H1 (cell line): ENCODE results near the gene DERL3. TPM values are rescaled to one million over a fixed set of nuclear protein-coding genes. Genes with fewer than 3 reads are reported as not detected.

Experiments
- ASH2L ChIP-seq: fragments of 200-600, 300-600 bp; sonication (generic); IDR thresholded peaks from one replicate; pipeline ENCODE4 v1.7.1; 2017; ENCODE audit warnings: low read length
- SP4 ChIP-seq: IDR thresholded peaks from 2 replicates; pipeline ENCODE4 v1.6.1; 2012; ENCODE audit warnings: low read length, inconsistent platforms
- TAF7 ChIP-seq: optimal IDR thresholded peaks from 2 replicates; pipeline ENCODE3; 2011; ENCODE audit warnings: low read depth, mild to moderate bottlenecking, inconsistent platforms, low read length, moderate library complexity, borderline replicate concordance
- polyA plus RNA-seq, 7 experiments: library from polyadenylated mRNA; depleted of rRNA in 3 of 7; stranded (reverse) in 5 of 7; unstranded in 2 of 7; fragments of >200 nt in 5 of 7; fragments of 200-250 nt in 2 of 7; gene quantifications; 1 replicate in 5 of 7; 2 replicates in 1 of 7; 4 replicates in 1 of 7; pipeline versions ENCODE4 v1.2.1 to v1.2.3, GENCODE V29; 2011 to 2013; ENCODE audit warnings: missing spikeins in 2 of 7, mixed read lengths in 2 of 7
- total RNA-seq: library from RNA; stranded (reverse); fragmentation: NEBNext Ultra II Directional; extraction: Animal tissue kit (Norgen Biotek cat#: 25700); gene quantifications from 2 replicates; pipeline ENCODE4 v1.2.1, GENCODE V29; 2021
- TF ChIP-seq, protein P1 (sequence below): IDR thresholded peaks from 2 replicates; pipeline ENCODE4 v1.6.1; 2012; ENCODE audit warnings: low read length, inconsistent platforms

DERL3 gene
- total and polyA plus RNA-seq, 2 of the 8 experiments (the other 6 are each of a cell fraction or from before 2014, with no cell fraction given) = 8.7 to 19.5 TPM

DNA sequence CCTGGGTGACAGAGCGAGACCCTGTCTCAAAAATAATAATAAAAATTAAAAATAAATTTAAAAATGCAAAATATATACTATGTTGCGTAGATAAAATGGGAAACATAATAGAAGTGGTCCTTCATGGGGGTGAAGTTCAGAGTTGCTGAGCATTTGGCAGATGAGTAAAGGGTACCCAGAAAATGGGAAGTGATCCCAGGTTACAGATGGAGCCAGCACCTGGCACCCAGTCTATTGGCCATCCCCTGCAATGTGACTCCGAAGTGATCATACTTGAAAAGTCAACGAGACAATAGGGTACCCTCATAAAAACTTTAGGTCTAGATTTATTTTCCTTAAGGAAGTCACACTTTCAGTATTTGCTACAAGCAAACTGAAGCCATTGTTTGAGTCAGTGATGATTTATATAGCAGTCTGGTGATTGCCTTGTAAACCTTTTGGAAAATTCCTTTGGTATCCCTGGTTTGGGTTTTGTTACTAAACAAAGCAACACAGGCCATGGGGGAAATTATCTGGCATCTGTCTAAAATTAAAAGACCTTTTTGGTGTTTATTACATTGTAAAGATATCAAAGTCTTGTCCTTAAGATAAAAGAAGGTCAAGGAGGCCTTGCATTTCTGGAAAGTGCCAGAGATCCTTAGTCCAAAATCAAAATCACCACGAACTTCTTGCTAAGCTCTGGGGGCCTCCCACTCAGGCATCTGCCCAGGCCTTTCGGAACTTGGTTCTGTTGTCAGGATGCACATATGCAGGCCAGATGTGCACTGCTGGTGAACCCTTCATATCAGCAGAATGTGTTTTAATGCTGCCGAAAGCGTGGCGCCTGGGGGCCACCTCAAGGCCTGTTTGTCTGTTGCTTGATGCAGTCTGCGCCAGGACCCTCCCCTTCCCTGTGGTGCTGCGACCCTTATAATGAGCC, 47.7 kb downstream of the DERL3 start (continued):
- TF ChIP-seq ASH2L (no peak), SP4 (no peak), TAF7 (no peak)
- TF ChIP-seq, protein P1, sequence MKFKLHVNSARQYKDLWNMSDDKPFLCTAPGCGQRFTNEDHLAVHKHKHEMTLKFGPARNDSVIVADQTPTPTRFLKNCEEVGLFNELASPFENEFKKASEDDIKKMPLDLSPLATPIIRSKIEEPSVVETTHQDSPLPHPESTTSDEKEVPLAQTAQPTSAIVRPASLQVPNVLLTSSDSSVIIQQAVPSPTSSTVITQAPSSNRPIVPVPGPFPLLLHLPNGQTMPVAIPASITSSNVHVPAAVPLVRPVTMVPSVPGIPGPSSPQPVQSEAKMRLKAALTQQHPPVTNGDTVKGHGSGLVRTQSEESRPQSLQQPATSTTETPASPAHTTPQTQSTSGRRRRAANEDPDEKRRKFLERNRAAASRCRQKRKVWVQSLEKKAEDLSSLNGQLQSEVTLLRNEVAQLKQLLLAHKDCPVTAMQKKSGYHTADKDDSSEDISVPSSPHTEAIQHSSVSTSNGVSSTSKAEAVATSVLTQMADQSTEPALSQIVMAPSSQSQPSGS = no peak
